KG1 (cell line): Measurements from ENCODE around the gene SALL4.
"Not testable (repeated sequence)": the region's sequence is repeated elsewhere in the genome, so short reads cannot be mapped to it uniquely, and the experiment has no call there.

Source experiments
- DNase-seq: peaks from one replicate; lab custom pipeline; 2025; lab: John Stamatoyannopoulos, UW

Gene SALL4

GRCh38 chr20:51802170-51802751 is at the start of gene SALL4:
TSS of gene SALL4 (minus strand) at chr20:51802521. CDS start at chr20:51802408, 113 bp downstream.
- no peak for DNase-seq

- no peak for DNase-seq
These were observed 46.0 kb upstream of the SALL4 start for GRCh38 chr20:51848346-51848745.

GRCh38 chr20:51840865-51841264 is 38.5 kb upstream of the SALL4 start:
- DNase-seq: no peak

GRCh38 chr20:51837876-51838420 is 35.6 kb upstream of the SALL4 start:
- DNase-seq: no peak

GRCh38 chr20:51837436-51837835 is 35.1 kb upstream of the SALL4 start:
- DNase-seq: no peak

- no peak for DNase-seq
These were observed 31.0 kb upstream of the SALL4 start for GRCh38 chr20:51833326-51833725.

- no peak for DNase-seq
These were observed 30.0 kb upstream of the SALL4 start for GRCh38 chr20:51832276-51832675.

- no peak for DNase-seq
These were observed 29.5 kb upstream of the SALL4 start for GRCh38 chr20:51831866-51832265.

- no peak for DNase-seq
These were observed 28.2 kb upstream of the SALL4 start for GRCh38 chr20:51830538-51830937.

GRCh38 chr20:51828762-51829161 is 26.4 kb upstream of the SALL4 start:
- no peak for DNase-seq

- DNase-seq: no peak
These were observed 24.1 kb upstream of the SALL4 start for GRCh38 chr20:51826372-51826771.

GRCh38 chr20:51818479-51819008 is 16.2 kb upstream of the SALL4 start:
- no peak for DNase-seq

- DNase-seq: not testable (repeated sequence)
These were observed 14.5 kb upstream of the SALL4 start for GRCh38 chr20:51816856-51817255.

GRCh38 chr20:51815383-51816076 is 13.2 kb upstream of the SALL4 start:
- no peak for DNase-seq

GRCh38 chr20:51812861-51813260 is 10.5 kb upstream of the SALL4 start:
- DNase-seq: no peak

GRCh38 chr20:51811514-51812128 is 9.3 kb upstream of the SALL4 start:
- no peak for DNase-seq

GRCh38 chr20:51811042-51811355 is 8.7 kb upstream of the SALL4 start:
- DNase-seq: no peak

GRCh38 chr20:51810155-51811041 is 8.1 kb upstream of the SALL4 start:
- DNase-seq: no peak

GRCh38 chr20:51807720-51808250 is 5.5 kb upstream of the SALL4 start:
- DNase-seq: no peak

GRCh38 chr20:51804754-51805153 is 2.4 kb upstream of the SALL4 start:
- DNase-seq: no peak

GRCh38 chr20:51803148-51803854 is 980 bp upstream of the SALL4 start:
- no peak for DNase-seq
